Testis (tissue), 2 donors: Measurements from ENCODE around the gene TAF11L13.

ENCODE experiments used
- POLR2A ChIP-seq: fragments of 450-650 bp; IDR thresholded peaks from one replicate; pipeline ENCODE4 v1.6.1; 2017; ENCODE audit warnings: antibody characterized with exemption, mild to moderate bottlenecking, moderate library complexity
- TF ChIP-seq, protein P1 (sequence below), 3 experiments: fragments of 450-650 bp in 2 of 3; fragments of 200-600 bp in 1 of 3; sonication (generic) in 1 of 3; IDR thresholded peaks; one replicate each; pipeline ENCODE4 v1.5.1; 2016 to 2019; ENCODE audit warnings: antibody characterized with exemption in 3 of 3, mild to moderate bottlenecking in 2 of 3, moderate library complexity in 1 of 3

DNA sequence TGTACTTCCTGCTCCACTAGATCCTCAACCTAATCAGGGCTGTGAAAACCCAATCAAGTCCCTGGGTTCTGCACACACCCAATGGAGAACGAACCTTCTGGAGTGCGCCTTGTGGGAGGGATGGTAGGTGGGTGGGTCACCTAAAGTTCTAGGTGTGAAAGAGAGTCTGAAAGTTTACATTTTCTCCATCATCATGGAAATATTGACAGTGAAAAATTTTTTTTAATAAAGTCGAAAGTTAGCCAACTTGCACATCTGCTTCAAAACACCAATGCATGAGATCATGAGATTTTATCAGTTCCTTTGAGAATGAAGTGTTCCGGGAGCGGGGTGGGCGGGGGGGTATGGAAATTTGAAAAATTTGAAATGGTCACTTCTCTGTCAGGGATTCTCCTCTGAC lies 24.0 kb downstream of the TAF11L13 start:
- TF ChIP-seq, protein P1, sequence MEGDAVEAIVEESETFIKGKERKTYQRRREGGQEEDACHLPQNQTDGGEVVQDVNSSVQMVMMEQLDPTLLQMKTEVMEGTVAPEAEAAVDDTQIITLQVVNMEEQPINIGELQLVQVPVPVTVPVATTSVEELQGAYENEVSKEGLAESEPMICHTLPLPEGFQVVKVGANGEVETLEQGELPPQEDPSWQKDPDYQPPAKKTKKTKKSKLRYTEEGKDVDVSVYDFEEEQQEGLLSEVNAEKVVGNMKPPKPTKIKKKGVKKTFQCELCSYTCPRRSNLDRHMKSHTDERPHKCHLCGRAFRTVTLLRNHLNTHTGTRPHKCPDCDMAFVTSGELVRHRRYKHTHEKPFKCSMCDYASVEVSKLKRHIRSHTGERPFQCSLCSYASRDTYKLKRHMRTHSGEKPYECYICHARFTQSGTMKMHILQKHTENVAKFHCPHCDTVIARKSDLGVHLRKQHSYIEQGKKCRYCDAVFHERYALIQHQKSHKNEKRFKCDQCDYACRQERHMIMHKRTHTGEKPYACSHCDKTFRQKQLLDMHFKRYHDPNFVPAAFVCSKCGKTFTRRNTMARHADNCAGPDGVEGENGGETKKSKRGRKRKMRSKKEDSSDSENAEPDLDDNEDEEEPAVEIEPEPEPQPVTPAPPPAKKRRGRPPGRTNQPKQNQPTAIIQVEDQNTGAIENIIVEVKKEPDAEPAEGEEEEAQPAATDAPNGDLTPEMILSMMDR (IDR thresholded peaks at IDR 0.05), result no peak
- no peak for TF ChIP-seq POLR2A
